GM12878 (cell line): ENCODE measurements around the gene TMEM91. TPM values are rescaled to one million over a fixed set of nuclear protein-coding genes. Genes with fewer than 3 reads are reported as not detected.

Experiments
- ATAC-seq: fragments of 200-7000 bp; cut with Tn5 transposase; 3 replicates; pipeline ENCODE4 v1.9.1; 2020; ENCODE audit warnings: mild to moderate bottlenecking, moderate library complexity
- BruUV-seq: library from RNA; stranded (reverse); fragments of 400-500 nt; replicated peaks from 2 replicates; lab custom pipeline; 2021; lab: Mats Ljungman, UMichigan
- CTCF ChIA-PET: fragments of 300-600 bp; sonication (Branson Sonifier 250); formaldehyde crosslinking; extraction: SDS; loops from one replicate; lab custom pipeline; 2021; ENCODE audit warnings: inconsistent platforms; lab: Yijun Ruan, JAX
- POLR2A ChIA-PET: fragments of 350-600 bp; formaldehyde crosslinking; extraction: SDS; loops from one replicate; lab custom pipeline; 2021; ENCODE audit warnings: inconsistent platforms; lab: Charles Lee
- RAD21 ChIA-PET: fragments of 300-600 bp; sonication (Branson Sonifier 250); formaldehyde crosslinking; loops from one replicate; lab custom pipeline; 2023; ENCODE audit warnings: antibody characterized with exemption; ENCODE audit not compliant: unreplicated experiment; lab: Charles Lee
- SMC1A ChIA-PET: fragments of 300-600 bp; sonication (Branson Sonifier 250); formaldehyde crosslinking; loops from one replicate; lab custom pipeline; 2023; ENCODE audit not compliant: unreplicated experiment, uncharacterized antibody; lab: Charles Lee
- DNase-seq: peaks from one replicate; pipeline ENCODE4 v3.0.0-alpha.2; 2011; ENCODE audit warnings: low read depth, low spot score
- FAIRE-seq: peaks from 3 replicates; lab custom pipeline; 2011; peaks lifted over from hg19 to GRCh38; lab: Jason Lieb, UNC
- H2AFZ ChIP-seq: 2 replicates; pipeline ENCODE4 v1.6.0; 2011; ENCODE audit warnings: low read depth, low read length, control low read depth; ENCODE audit not compliant: control insufficient read depth
- H3K27ac ChIP-seq: 2 replicates; pipeline ENCODE4 v1.5.1; 2011; ENCODE audit warnings: control low read depth; ENCODE audit not compliant: control insufficient read depth, insufficient read depth
- H3K27me3 ChIP-seq, 2 experiments: replicated peaks in 1 of 2; 2 replicates each; pipeline versions ENCODE4 v1.6.0 to v1.6.1; 2011; ENCODE audit warnings: low read length in 1 of 2; ENCODE audit not compliant: control insufficient read depth in 2 of 2, insufficient read depth in 2 of 2
- H3K36me3 ChIP-seq, 2 experiments: 2 replicates each; pipeline ENCODE4 v1.5.1; 2011; ENCODE audit warnings: low read length in 1 of 2; ENCODE audit not compliant: control insufficient read depth in 2 of 2, insufficient read depth in 2 of 2
- H3K4me1 ChIP-seq: 2 replicates; pipeline ENCODE4 v1.6.1; 2011; ENCODE audit warnings: mild to moderate bottlenecking, low read length, moderate library complexity, mixed read lengths; ENCODE audit not compliant: control insufficient read depth, insufficient read depth
- H3K4me2 ChIP-seq: 2 replicates; pipeline ENCODE4 v1.6.0; 2011; ENCODE audit warnings: control low read depth; ENCODE audit not compliant: control insufficient read depth, insufficient read depth
- H3K4me3 ChIP-seq: fragments of 200-600 bp; sonication (generic); 2 replicates; pipeline ENCODE4 v1.5.1; 2016
- H3K79me2 ChIP-seq: 2 replicates; pipeline ENCODE4 v1.6.0; 2011; ENCODE audit warnings: low read length; ENCODE audit not compliant: control insufficient read depth, insufficient read depth
- H3K9ac ChIP-seq: 2 replicates; pipeline ENCODE4 v1.8.0; 2011; ENCODE audit warnings: low read length, control low read depth, mixed read lengths; ENCODE audit not compliant: control insufficient read depth, insufficient read depth
- H3K9me3 ChIP-seq: replicated peaks from 3 replicates; pipeline ENCODE4 v1.5.1; 2011; ENCODE audit warnings: mild to moderate bottlenecking, low read length; ENCODE audit not compliant: control insufficient read depth, insufficient read depth
- H4K20me1 ChIP-seq: 2 replicates; pipeline ENCODE4 v1.6.0; 2011; ENCODE audit not compliant: control insufficient read depth, insufficient read depth
- ASH2L ChIP-seq: fragments of 300-600, 200-600 bp; sonication (generic); IDR thresholded peaks from 2 replicates; pipeline ENCODE4 v1.6.1; 2017; ENCODE audit warnings: low read depth, mild to moderate bottlenecking, borderline replicate concordance
- ATF7 ChIP-seq: fragments of 450-650 bp; IDR thresholded peaks from 2 replicates; pipeline ENCODE4 v1.6.1; 2016; ENCODE audit warnings: low read depth, mild to moderate bottlenecking
- CBX3 ChIP-seq: fragments of 200-600 bp; sonication (generic); IDR thresholded peaks from 2 replicates; pipeline ENCODE4 v1.6.1; 2016; ENCODE audit warnings: low read depth, borderline replicate concordance
- CEBPB ChIP-seq, 2 experiments: fragments of 150-350 bp in 1 of 2; IDR thresholded peaks; 2 replicates each; pipeline ENCODE4 v1.6.1; 2012 to 2014; ENCODE audit warnings: low read depth in 2 of 2, low read length in 2 of 2, borderline replicate concordance in 1 of 2, inconsistent platforms in 1 of 2
- CHD1 ChIP-seq: IDR thresholded peaks from 2 replicates; pipeline ENCODE4 v1.6.1; 2012; ENCODE audit warnings: low read depth, low read length, improper control_type of control experiment
- KLF5 ChIP-seq: fragments of 450-650 bp; IDR thresholded peaks from 2 replicates; pipeline ENCODE4 v1.6.1; 2014; ENCODE audit warnings: mild to moderate bottlenecking; ENCODE audit not compliant: partially characterized antibody
- MEF2A ChIP-seq: IDR thresholded peaks from 2 replicates; pipeline ENCODE4 v1.6.1; 2011; ENCODE audit warnings: low read depth, mild to moderate bottlenecking, low read length, moderate library complexity; ENCODE audit not compliant: insufficient read depth
- MTA2 ChIP-seq: fragments of 450-650 bp; IDR thresholded peaks from 2 replicates; pipeline ENCODE4 v1.6.1; 2016; ENCODE audit warnings: low read depth, mild to moderate bottlenecking, moderate library complexity
- NR2F1 ChIP-seq: fragments of 450-650 bp; conservative IDR thresholded peaks from 2 replicates; pipeline ENCODE4 v1.6.1; 2017; ENCODE audit warnings: mild to moderate bottlenecking
- NRF1 ChIP-seq: conservative IDR thresholded peaks from 2 replicates; pipeline ENCODE4 v1.6.1; 2011; ENCODE audit warnings: mild to moderate bottlenecking, low read depth, low read length, improper control_type of control experiment
- PAX5 ChIP-seq: IDR thresholded peaks from 2 replicates; pipeline ENCODE4 v1.6.1; 2011; ENCODE audit warnings: low read depth, low read length, borderline replicate concordance
- POLR2A ChIP-seq: IDR thresholded peaks from 2 replicates; pipeline ENCODE4 v1.6.1; 2011; ENCODE audit warnings: low read depth, mild to moderate bottlenecking, low read length
- RAD21 ChIP-seq: IDR thresholded peaks from 2 replicates; pipeline ENCODE4 v1.6.1; 2011; ENCODE audit warnings: mild to moderate bottlenecking, low read depth, low read length, moderate library complexity; ENCODE audit not compliant: insufficient read depth
- RUNX3 ChIP-seq: IDR thresholded peaks from 2 replicates; pipeline ENCODE4 v1.6.1; 2012; ENCODE audit warnings: low read length, inconsistent platforms
- SREBF1 ChIP-seq: IDR thresholded peaks from 2 replicates; pipeline ENCODE4 v1.6.1; 2012; ENCODE audit warnings: mild to moderate bottlenecking, low read length
- WGBS: methylation state at CpG from one replicate; pipeline ENCODE4 v1.1.6; 2016; ENCODE audit warnings: low lambda C conversion rate; ENCODE audit not compliant: insufficient replicate concordance, insufficient coverage; ENCODE audit errors: missing lambda C conversion rate; 5-methylcytosine and 5-hydroxymethylcytosine counted together
- in situ Hi-C: fragments of 300-500 bp; cut with MboI; formaldehyde crosslinking; loops from 9 replicates; pipeline ENCODE4 v1.14.3; 2018; ENCODE audit warnings: mixed read lengths
- intact Hi-C: fragments of 100-400 bp; cut with micrococcal nuclease; formaldehyde crosslinking; loops from one replicate; pipeline ENCODE4 v1.14.2; 2022; ENCODE audit not compliant: unreplicated experiment
- polyA plus RNA-seq, 11 experiments: library from polyadenylated mRNA; depleted of rRNA in 4 of 11; unstranded in 6 of 11; stranded (reverse) in 5 of 11; fragments of >200 nt; fragmentation: Nextera tagmentation in 4 of 11; fragmentation: Illumina TruSeq in 1 of 11; extraction: Ambion mirVana in 4 of 11; extraction: Trizol in 1 of 11; gene quantifications; 1 replicate in 1 of 11; 2 replicates in 10 of 11; pipeline versions ENCODE4 v1.2.1 to v1.2.3, GENCODE V29; 2011 to 2016; ENCODE audit warnings: inconsistent platforms in 2 of 11, missing spikeins in 2 of 11, low read depth in 1 of 11
- total RNA-seq, 4 experiments: library from RNA; depleted of rRNA in 3 of 4; stranded (reverse); fragments of >200 nt in 3 of 4; fragmentation: Illumina TruSeq in 1 of 4; extraction: Trizol in 1 of 4; gene quantifications; 2 replicates each; pipeline versions ENCODE4 v1.2.1 to v1.2.3, GENCODE V29; 2013 to 2021
- TF ChIP-seq, protein P1 (sequence below): fragments of 450-650 bp; IDR thresholded peaks from 2 replicates; pipeline ENCODE4 v1.6.1; 2017; ENCODE audit warnings: low read depth, mild to moderate bottlenecking, moderate library complexity
- TF ChIP-seq, protein P2 (sequence below): IDR thresholded peaks from 2 replicates; pipeline ENCODE4 v1.6.1; 2012; ENCODE audit warnings: low read depth, low read length, improper control_type of control experiment
- TF ChIP-seq, protein P3 (sequence below): fragments of 450-650 bp; IDR thresholded peaks from 2 replicates; pipeline ENCODE4 v1.6.1; 2016; ENCODE audit warnings: mild to moderate bottlenecking

Gene TMEM91
- total and polyA plus RNA-seq, 10 of the 15 experiments (the other 5 are each of a cell fraction or from before 2014, with no cell fraction given) = 1.5 to 5.5 (median 2.7) TPM

DNA sequence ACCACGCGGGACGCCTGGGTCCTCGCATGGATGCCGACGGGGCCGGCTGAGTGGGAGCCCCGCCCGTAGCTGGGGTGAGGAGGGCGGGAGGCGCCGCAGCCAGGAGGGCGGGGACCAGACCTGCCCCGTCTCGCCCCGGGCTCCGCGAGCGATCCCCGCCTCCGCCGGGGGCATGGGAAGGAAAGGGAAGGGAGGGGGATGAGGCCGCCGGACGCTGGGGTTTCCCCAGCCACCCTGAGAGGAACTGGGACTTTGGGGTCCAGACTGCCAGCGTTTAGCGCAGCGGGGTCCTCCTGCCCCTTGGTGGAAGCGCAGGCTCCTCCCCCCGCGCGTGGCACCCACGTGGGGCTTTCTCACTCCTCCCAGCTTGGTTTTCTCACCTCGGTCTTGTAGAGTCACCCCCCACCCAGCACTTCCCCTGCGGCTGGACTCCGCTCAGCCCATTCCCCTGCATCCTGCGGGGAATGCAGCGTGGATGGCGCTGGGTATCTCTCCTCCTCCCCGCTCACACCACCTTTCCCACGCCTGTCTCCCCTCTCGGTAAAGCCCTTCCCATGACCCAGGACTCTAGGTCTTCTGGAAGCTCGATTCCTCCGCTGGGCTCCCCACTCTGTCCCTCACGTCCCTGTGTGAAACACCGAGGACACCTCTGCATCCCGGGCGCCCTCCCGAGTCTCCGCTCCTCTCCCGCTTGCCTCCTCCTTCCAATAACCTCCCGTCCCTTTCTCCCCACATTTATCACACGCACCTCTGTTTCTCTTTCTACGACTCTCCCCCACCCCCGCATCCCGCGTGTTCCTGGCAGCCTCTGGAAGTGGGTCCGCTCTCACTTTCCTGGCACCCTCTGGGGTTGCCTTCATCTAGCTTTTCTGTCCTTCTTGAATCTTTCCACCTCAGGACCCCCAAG lies 24.7 kb upstream of the TMEM91 start (continued):
- TF ChIP-seq, protein P1, sequence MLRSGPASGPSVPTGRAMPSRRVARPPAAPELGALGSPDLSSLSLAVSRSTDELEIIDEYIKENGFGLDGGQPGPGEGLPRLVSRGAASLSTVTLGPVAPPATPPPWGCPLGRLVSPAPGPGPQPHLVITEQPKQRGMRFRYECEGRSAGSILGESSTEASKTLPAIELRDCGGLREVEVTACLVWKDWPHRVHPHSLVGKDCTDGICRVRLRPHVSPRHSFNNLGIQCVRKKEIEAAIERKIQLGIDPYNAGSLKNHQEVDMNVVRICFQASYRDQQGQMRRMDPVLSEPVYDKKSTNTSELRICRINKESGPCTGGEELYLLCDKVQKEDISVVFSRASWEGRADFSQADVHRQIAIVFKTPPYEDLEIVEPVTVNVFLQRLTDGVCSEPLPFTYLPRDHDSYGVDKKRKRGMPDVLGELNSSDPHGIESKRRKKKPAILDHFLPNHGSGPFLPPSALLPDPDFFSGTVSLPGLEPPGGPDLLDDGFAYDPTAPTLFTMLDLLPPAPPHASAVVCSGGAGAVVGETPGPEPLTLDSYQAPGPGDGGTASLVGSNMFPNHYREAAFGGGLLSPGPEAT = peak; percentile 73
- TF ChIP-seq PAX5 (peak; percentile 36; the same call in 1 of the 2 replicates), MEF2A (no peak), ASH2L (no peak), RUNX3 (peak; percentile 42), NRF1 (0 out of 2 replicates have a peak, but pooled peaks have one; percentile 14), CEBPB (IDR thresholded peaks at IDR 0.05; ENCODE audit: borderline replicate concordance in 1 of 2, low read depth in 2 of 2, low read length in 2 of 2) (no peak), NR2F1 (no peak)
- TF ChIP-seq, all 136 proteins: peak for 37

DNA sequence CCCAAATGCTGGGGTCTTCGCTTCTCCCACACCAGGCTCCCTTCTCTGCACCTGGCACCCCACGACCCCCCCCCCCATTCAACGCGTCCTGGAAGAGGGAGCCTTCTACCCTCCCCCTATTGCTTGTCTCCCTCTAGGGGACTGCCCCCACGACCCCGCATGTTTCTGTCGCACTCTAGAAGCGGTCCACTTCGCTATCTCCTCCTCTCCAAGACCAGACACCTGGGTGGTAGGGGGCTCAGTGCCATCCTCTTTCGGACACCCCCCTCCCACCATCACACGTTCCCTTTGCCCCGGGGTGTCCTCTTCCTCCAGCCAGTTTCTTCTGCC lies 24.1 kb upstream of the TMEM91 start:
- in situ Hi-C loops = no loop called here
- CTCF ChIA-PET = interaction anchor here (0.7 to 6.4 kb wide), 12 partner anchors 12 to 574 kb away, joined by 3 to 91 read pairs (median 4); partner anchors contain the start of genes B9D2, CCDC97, HNRNPUL1 and RAB4B
- WGBS = 0% methylated on average over 12 of the region's 12 CpGs

More for the DNA sequence above, 24.1 kb upstream of the TMEM91 start:
- Histone ChIP-seq H3K4me2 (peak overlapping the region; percentile 78), H3K9ac (peak overlapping the region; percentile 87), H3K27ac (peak overlapping the region; percentile 84), H3K4me1 (peaks cover 16% of the 10 kb centered on the region)
- FAIRE-seq = no peak
- TF ChIP-seq, protein P2, sequence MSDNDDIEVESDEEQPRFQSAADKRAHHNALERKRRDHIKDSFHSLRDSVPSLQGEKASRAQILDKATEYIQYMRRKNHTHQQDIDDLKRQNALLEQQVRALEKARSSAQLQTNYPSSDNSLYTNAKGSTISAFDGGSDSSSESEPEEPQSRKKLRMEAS = 0 out of 2 replicates have a peak, but pooled peaks have one; percentile 34
- TF ChIP-seq, protein P3, sequence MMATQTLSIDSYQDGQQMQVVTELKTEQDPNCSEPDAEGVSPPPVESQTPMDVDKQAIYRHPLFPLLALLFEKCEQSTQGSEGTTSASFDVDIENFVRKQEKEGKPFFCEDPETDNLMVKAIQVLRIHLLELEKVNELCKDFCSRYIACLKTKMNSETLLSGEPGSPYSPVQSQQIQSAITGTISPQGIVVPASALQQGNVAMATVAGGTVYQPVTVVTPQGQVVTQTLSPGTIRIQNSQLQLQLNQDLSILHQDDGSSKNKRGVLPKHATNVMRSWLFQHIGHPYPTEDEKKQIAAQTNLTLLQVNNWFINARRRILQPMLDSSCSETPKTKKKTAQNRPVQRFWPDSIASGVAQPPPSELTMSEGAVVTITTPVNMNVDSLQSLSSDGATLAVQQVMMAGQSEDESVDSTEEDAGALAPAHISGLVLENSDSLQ = peak; percentile 55; the same call in 1 of the 2 replicates
- TF ChIP-seq KLF5 (no peak), SREBF1 (no peak), MTA2 (0 out of 2 replicates have a peak, but pooled peaks have one; percentile 36), RAD21 (no peak), POLR2A (no peak), CBX3 (no peak), ATF7 (0 out of 2 replicates have a peak, but pooled peaks have one; percentile 23), CHD1 (no peak; the same call in 1 of the 2 replicates)
- TF ChIP-seq, all 136 proteins: peak for 4
- ChIA-PET POLR2A (interaction anchor here (0.6 to 3.2 kb wide), 12 partner anchors 13 to 557 kb away, joined by 3 to 46 read pairs (median 4); partner anchors contain the start of genes B9D2 and DMAC2), SMC1A (interaction anchor here (0.7 to 3.1 kb wide), 8 partner anchors 9 to 89 kb away, joined by 3 to 14 read pairs (median 4); partner anchors contain the start of genes B9D2, CCDC97 and HNRNPUL1), RAD21 (interaction anchor here (1.0 to 3.4 kb wide), 10 partner anchors 12 to 148 kb away, joined by 3 to 41 read pairs (median 6); partner anchors contain the start of genes B9D2 and DMAC2)
- Histone ChIP-seq H3K79me2 (peaks cover 55% of the 10 kb centered on the region), H3K27me3 (no peaks in the 10 kb centered on the region), H4K20me1 (0 out of 2 replicates have a peak, but pooled peaks cover 2% of the 10 kb centered on the region), H2AFZ (no peak overlapping the region), H3K36me3 (peaks cover 3 to 4% of the 10 kb centered on the region in 2 experiments; a peak in 3 of 4 replicates), H3K9me3 (no peaks in the 10 kb centered on the region), H3K4me3 (peak overlapping the region; percentile 89)
- intact Hi-C loops = loop anchor here (1.0 to 5.0 kb wide), 5 partner anchors 40 to 185 kb away; partner anchors contain the start of genes BCKDHA, CCDC97 and EXOSC5
- BruUV-seq = no TSS peak
- DNase-seq = no peak
- no peak for ATAC-seq
